Measurements from ENCODE around the gene PNPO.

DNA sequence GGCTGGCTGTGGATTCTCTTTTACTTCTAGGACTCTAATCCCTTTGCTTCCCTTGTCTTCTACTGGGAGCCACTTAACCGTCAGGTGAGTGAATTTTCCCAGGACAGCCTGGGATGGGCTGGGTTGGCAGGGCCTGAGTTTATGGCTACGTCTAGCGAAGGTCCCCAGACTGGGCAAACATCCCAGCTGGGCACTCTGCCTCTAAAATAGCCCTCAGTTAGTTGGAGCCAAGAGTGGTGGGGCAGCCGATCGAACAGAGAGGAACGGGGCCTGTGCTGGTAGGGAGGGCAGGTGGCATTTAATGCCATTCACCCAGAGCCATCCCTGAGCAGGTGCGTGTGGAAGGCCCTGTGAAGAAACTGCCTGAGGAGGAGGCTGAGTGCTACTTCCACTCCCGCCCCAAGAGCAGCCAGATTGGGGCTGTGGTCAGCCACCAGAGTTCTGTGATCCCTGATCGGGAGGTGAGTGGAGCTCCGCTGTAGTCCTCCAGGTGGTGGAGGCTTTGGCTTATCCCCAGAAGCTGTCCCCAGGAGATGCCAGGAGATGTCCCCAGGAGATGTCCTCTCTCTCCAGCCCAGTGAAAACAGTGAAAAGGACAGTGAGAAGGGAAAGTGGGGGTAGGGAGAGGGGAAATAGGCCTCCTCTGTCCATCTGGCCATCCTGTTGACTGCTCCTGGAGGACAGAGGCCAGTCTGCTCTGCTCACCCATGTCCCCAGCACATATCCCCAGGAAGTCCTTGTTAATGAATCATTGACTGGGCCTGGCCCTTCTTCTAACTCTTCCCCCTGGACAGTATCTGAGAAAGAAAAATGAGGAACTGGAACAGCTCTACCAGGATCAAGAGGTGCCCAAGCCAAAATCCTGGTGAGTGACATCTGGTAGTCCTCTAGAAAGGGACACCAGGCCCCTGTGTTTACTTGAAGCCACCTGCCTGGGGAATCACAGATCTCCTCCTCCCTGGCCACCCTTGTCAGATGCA is 4.4 kb downstream of the PNPO start:
- TF ChIP-seq, protein P1, sequence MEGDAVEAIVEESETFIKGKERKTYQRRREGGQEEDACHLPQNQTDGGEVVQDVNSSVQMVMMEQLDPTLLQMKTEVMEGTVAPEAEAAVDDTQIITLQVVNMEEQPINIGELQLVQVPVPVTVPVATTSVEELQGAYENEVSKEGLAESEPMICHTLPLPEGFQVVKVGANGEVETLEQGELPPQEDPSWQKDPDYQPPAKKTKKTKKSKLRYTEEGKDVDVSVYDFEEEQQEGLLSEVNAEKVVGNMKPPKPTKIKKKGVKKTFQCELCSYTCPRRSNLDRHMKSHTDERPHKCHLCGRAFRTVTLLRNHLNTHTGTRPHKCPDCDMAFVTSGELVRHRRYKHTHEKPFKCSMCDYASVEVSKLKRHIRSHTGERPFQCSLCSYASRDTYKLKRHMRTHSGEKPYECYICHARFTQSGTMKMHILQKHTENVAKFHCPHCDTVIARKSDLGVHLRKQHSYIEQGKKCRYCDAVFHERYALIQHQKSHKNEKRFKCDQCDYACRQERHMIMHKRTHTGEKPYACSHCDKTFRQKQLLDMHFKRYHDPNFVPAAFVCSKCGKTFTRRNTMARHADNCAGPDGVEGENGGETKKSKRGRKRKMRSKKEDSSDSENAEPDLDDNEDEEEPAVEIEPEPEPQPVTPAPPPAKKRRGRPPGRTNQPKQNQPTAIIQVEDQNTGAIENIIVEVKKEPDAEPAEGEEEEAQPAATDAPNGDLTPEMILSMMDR (IDR thresholded peaks at IDR 0.05; ENCODE audit: borderline replicate concordance, extremely low read depth, low read length, poor library complexity, severe bottlenecking): no peak
- no peak for TF ChIP-seq EZH2 (IDR thresholded peaks at IDR 0.05; ENCODE audit: borderline replicate concordance, low read depth, low read length, severe bottlenecking)
